ENCODE results near the gene ZRANB3.
A peak's percentile ranks its signal among the peaks of the same experiment; 100 is the strongest.
"Not testable (repeated sequence)": the region's sequence is repeated elsewhere in the genome, so short reads cannot be mapped to it uniquely, and the experiment has no call there.

Gene ZRANB3

DNA sequence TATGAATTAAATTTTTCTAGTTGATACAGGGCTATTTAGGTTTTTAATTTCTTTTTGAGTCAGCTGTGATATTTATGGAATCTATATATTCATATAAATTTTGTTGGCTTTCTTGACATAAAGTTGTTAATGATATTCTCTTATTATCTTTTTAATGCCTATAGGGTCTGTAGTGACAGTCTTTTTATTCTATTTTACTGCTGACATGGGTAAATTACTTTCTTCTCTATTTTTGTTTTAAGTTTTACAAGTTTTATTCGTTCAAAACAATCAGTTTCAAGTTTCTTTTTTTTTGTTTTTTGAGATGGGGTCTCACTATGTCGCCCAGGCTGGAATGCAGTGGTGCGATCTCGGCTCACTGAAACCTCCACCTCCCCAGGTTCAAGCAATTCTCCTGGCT lies 226.3 kb downstream of the ZRANB3 start:
- DNase-seq (ENCODE audit: low read depth) = no peak
- no peak overlapping the region for H3K4me3 ChIP-seq (ENCODE audit: low read length)
- TF ChIP-seq, protein P1, sequence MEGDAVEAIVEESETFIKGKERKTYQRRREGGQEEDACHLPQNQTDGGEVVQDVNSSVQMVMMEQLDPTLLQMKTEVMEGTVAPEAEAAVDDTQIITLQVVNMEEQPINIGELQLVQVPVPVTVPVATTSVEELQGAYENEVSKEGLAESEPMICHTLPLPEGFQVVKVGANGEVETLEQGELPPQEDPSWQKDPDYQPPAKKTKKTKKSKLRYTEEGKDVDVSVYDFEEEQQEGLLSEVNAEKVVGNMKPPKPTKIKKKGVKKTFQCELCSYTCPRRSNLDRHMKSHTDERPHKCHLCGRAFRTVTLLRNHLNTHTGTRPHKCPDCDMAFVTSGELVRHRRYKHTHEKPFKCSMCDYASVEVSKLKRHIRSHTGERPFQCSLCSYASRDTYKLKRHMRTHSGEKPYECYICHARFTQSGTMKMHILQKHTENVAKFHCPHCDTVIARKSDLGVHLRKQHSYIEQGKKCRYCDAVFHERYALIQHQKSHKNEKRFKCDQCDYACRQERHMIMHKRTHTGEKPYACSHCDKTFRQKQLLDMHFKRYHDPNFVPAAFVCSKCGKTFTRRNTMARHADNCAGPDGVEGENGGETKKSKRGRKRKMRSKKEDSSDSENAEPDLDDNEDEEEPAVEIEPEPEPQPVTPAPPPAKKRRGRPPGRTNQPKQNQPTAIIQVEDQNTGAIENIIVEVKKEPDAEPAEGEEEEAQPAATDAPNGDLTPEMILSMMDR (conservative IDR thresholded peaks at IDR 0.05; ENCODE audit: low read depth, low read length) = no peak

GRCh38 chr2:135299658-135300244 lies 231.3 kb downstream of the ZRANB3 start:
- DNase-seq (ENCODE audit: low read depth) = no peak
- TF ChIP-seq, protein P1 (conservative IDR thresholded peaks at IDR 0.05; ENCODE audit: low read depth, low read length) = no peak
- H3K4me3 ChIP-seq (ENCODE audit: low read length) = no peak overlapping the region

- TF ChIP-seq, protein P1 (conservative IDR thresholded peaks at IDR 0.05; ENCODE audit: low read depth, low read length) = no peak
- no peak overlapping the region for H3K4me3 ChIP-seq (ENCODE audit: low read length)
- DNase-seq (ENCODE audit: low read depth) = no peak
Observed at GRCh38 chr2:135299165-135299564, 231.9 kb downstream of the ZRANB3 start.

- not testable (repeated sequence) for H3K4me3 ChIP-seq (ENCODE audit: low read length); DNase-seq (ENCODE audit: low read depth)
Observed at GRCh38 chr2:135287121-135287520, 243.9 kb downstream of the ZRANB3 start.

GRCh38 chr2:135285391-135285790 lies 245.6 kb downstream of the ZRANB3 start:
- TF ChIP-seq, protein P1 (conservative IDR thresholded peaks at IDR 0.05; ENCODE audit: low read depth, low read length) = no peak
- peak; percentile 5 for DNase-seq (ENCODE audit: low read depth)
- H3K4me3 ChIP-seq (ENCODE audit: low read length) = no peak overlapping the region

- TF ChIP-seq, protein P1 (conservative IDR thresholded peaks at IDR 0.05; ENCODE audit: low read depth, low read length) = no peak
- H3K4me3 ChIP-seq (ENCODE audit: low read length) = no peak overlapping the region
- DNase-seq (ENCODE audit: low read depth) = no peak
Observed at GRCh38 chr2:135281379-135281778, 249.6 kb downstream of the ZRANB3 start.

DNA sequence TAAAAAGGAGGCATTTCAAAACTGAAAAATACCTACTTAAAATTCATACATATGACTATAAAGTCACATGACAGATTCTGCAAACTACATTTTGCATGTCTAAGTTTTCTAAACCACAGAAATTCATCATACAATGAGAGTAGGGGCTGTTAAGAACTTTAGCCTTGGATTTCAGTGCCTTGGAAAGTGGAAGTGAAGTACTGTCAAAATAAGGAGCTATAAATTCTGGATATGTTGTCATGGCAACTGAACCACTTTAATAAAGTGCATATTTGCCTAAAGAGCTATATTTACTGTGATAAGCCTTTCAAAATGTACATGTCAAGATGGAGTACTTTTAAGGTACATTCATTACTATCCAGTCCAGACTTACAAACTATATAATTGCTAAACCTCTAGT lies 251.8 kb downstream of the ZRANB3 start:
- DNase-seq (ENCODE audit: low read depth) = no peak
- TF ChIP-seq, protein P1 (conservative IDR thresholded peaks at IDR 0.05; ENCODE audit: low read depth, low read length) = no peak
- H3K4me3 ChIP-seq (ENCODE audit: low read length) = no peak overlapping the region

Data from retinal pigment epithelial cell (primary cell).